Activated naive CD4-positive, alpha-beta T cell treated with anti-CD3 and anti-CD28 coated beads, Interleukin-2, amount 10 ng/mL, durations not matched to agents 7 days and 5 days (primary cell): ENCODE results near the gene ABL1.

Experiments used
- CTCF ChIA-PET: fragments of 350-600 bp; sonication (Branson Sonifier 250); formaldehyde crosslinking; loops from one replicate; lab custom pipeline; 2021; ENCODE audit warnings: antibody characterized with exemption; lab: Charles Lee
- DNase-seq: peaks from one replicate; pipeline ENCODE4 v3.0.0-alpha.2; 2020
- H3K27ac Mint-ChIP-seq: one replicate; pipeline ENCODE4 v1.8.0; 2021; ENCODE audit warnings: mild to moderate bottlenecking, moderate library complexity, mixed read lengths
- H3K27me3 Mint-ChIP-seq: one replicate; pipeline ENCODE4 v1.8.0; 2021; ENCODE audit warnings: mild to moderate bottlenecking, mixed read lengths
- H3K36me3 Mint-ChIP-seq: one replicate; pipeline ENCODE4 v1.8.0; 2021; ENCODE audit warnings: mixed read lengths
- H3K4me1 Mint-ChIP-seq: one replicate; pipeline ENCODE4 v1.8.0; 2021; ENCODE audit warnings: mixed read lengths
- H3K4me3 Mint-ChIP-seq: one replicate; pipeline ENCODE4 v1.8.0; 2021; ENCODE audit warnings: mild to moderate bottlenecking, moderate library complexity, mixed read lengths
- H3K9me3 Mint-ChIP-seq: one replicate; pipeline ENCODE4 v1.8.0; 2021; ENCODE audit warnings: mixed read lengths

The ABL1 gene

GRCh38 chr9:130899051-130899748 is 64.1 kb downstream of the ABL1 start:
- Mint-ChIP-seq H3K4me1 (no peaks in the 10 kb centered on the region), H3K9me3 (no peaks in the 10 kb centered on the region), H3K27ac (no peak overlapping the region), H3K27me3 (peaks cover 6% of the 10 kb centered on the region), H3K36me3 (no peaks in the 10 kb centered on the region), H3K4me3 (no peak overlapping the region)
- CTCF ChIA-PET, result no interaction called here
- DNase-seq, result no peak

- H3K9me3 Mint-ChIP-seq, result no peaks in the 10 kb centered on the region
Observed at GRCh38 chr9:130900701-130901497, 65.8 kb downstream of the ABL1 start.

GRCh38 chr9:130901498-130902203 is 66.6 kb downstream of the ABL1 start:
- CTCF ChIA-PET, result no interaction called here
- no peak overlapping the region for H3K4me3 Mint-ChIP-seq

More at GRCh38 chr9:130900701-130901497, 65.8 kb downstream of the ABL1 start:
- H3K4me3 Mint-ChIP-seq, result no peak overlapping the region
- H3K27ac Mint-ChIP-seq, result no peak overlapping the region
- CTCF ChIA-PET, result no interaction called here
- H3K36me3 Mint-ChIP-seq, result no peaks in the 10 kb centered on the region
- no peak for DNase-seq
- H3K27me3 Mint-ChIP-seq, result peaks cover 6% of the 10 kb centered on the region
- H3K4me1 Mint-ChIP-seq, result no peaks in the 10 kb centered on the region

DNA sequence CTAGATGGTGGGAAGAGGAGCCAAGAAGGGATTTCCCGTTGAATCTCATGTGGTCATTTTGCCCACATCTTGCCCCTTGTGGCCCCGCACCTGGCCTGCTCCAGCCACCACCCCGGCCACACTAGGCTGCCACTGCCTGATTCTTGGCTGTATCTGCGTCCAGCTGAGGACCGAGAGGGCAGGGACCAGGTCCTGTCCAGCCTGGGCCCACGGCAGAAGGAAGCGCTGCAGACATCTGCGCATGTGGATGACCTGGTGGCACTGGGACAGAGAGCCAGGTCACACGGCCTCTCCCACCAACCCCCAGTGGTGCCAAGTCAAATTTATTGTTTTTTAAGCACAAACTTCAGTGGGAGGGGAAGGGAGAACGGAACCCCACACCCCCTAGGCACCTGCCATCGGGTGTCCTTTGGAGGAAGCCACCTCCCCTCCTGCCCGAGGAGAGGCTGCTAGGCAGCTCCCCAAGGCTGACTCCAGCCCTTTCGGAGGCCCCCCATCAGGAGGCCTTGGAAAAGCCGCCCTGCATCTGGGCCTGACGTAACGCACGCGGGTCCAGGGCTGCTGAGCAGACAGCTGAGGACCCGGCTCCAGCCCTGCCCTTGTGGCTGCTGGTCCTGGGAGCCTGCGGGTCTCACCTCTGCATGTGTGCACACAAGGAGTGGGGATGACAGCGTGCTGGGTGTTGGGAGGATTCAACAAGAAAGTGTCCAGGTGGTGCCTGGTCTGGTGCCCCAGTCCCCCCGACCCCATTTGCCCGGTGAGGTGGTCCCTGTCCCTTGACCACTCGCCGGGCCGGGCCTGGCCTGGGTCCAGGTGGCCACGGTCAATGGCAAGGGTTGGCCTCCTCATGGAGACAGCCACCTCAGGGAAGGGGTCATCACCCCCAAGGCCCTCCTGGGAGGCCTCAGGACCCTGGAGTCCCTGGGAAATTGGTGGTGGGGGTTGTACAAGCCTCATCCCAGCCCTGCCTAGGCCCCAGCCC is 67.4 kb downstream of the ABL1 start:
- H3K27me3 Mint-ChIP-seq, result peaks cover 6% of the 10 kb centered on the region
- no peaks in the 10 kb centered on the region for H3K4me1 Mint-ChIP-seq
- no peak overlapping the region for H3K27ac Mint-ChIP-seq
- CTCF ChIA-PET, result no interaction called here
- H3K4me3 Mint-ChIP-seq, result no peak overlapping the region
- H3K36me3 Mint-ChIP-seq, result no peaks in the 10 kb centered on the region
- no peak for DNase-seq
- H3K9me3 Mint-ChIP-seq, result no peaks in the 10 kb centered on the region

More at GRCh38 chr9:130901498-130902203, 66.6 kb downstream of the ABL1 start:
- peaks cover 6% of the 10 kb centered on the region for H3K27me3 Mint-ChIP-seq
- no peaks in the 10 kb centered on the region for H3K4me1 Mint-ChIP-seq
- DNase-seq, result no peak
- no peaks in the 10 kb centered on the region for H3K36me3 Mint-ChIP-seq
- H3K9me3 Mint-ChIP-seq, result no peaks in the 10 kb centered on the region
- no peak overlapping the region for H3K27ac Mint-ChIP-seq

GRCh38 chr9:130903194-130904069 is 68.4 kb downstream of the ABL1 start:
- H3K27ac Mint-ChIP-seq, result no peak overlapping the region
- no peaks in the 10 kb centered on the region for H3K36me3 Mint-ChIP-seq
- no peaks in the 10 kb centered on the region for H3K9me3 Mint-ChIP-seq
- H3K4me3 Mint-ChIP-seq, result no peak overlapping the region
- no peaks in the 10 kb centered on the region for H3K4me1 Mint-ChIP-seq
- DNase-seq, result no peak
- H3K27me3 Mint-ChIP-seq, result peaks cover 6% of the 10 kb centered on the region
- CTCF ChIA-PET, result no interaction called here

- Mint-ChIP-seq H3K9me3 (no peaks in the 10 kb centered on the region), H3K27ac (no peak overlapping the region), H3K27me3 (peaks cover 6% of the 10 kb centered on the region), H3K4me3 (no peak overlapping the region), H3K36me3 (no peaks in the 10 kb centered on the region), H3K4me1 (no peaks in the 10 kb centered on the region)
- DNase-seq, result no peak
- CTCF ChIA-PET, result no interaction called here
Observed at GRCh38 chr9:130904070-130905044, 69.3 kb downstream of the ABL1 start.

DNA sequence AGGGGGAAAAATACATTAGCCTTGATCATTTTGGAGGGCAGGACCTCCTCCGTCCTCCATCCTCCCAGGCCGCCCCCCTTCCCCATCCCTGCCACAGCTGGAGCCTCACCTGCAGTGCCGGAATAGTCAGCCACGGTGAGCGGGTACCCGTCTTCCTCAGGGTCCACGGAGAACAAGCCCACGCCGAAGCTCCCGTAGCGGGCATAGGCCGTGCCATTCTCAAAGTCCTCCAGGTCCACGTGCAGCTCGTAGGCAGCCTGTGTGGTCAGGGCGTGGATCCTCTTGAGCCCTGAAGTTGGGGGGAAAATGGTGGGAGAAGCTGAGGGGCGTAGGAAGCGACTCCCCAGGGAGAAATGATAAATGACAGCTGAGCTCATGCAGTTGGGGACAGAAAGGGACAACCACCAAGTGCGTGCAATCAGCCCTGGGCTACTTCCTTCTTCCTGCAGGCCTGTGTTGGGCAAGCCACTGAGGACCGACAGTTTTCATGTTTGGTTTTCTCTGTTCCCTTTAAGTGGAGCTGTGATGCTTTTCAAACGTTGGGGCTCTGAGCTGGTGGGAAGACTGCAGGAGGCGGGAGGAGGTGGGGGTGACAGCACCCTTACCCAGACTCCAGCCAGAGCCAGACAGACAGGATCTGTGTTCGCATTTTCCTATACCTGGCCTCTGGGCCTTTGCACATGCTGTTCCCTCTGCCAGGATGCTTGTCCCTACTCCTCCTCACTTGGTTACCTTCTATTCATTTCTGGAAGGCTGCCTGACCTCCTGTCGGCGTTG is 70.3 kb downstream of the ABL1 start:
- DNase-seq, result no peak
- Mint-ChIP-seq H3K4me1 (no peaks in the 10 kb centered on the region), H3K9me3 (no peaks in the 10 kb centered on the region), H3K36me3 (no peaks in the 10 kb centered on the region), H3K27me3 (peaks cover 6% of the 10 kb centered on the region), H3K27ac (no peak overlapping the region), H3K4me3 (no peak overlapping the region)
- CTCF ChIA-PET, result no interaction called here

- Mint-ChIP-seq H3K4me3 (no peak overlapping the region), H3K4me1 (no peaks in the 10 kb centered on the region), H3K27me3 (no peaks in the 10 kb centered on the region), H3K36me3 (no peaks in the 10 kb centered on the region), H3K27ac (no peak overlapping the region), H3K9me3 (no peaks in the 10 kb centered on the region)
- CTCF ChIA-PET, result no interaction called here
- no peak for DNase-seq
Observed at GRCh38 chr9:130905902-130906734, 71.1 kb downstream of the ABL1 start.

GRCh38 chr9:130906735-130907416 is 71.8 kb downstream of the ABL1 start:
- CTCF ChIA-PET, result no interaction called here
- no peaks in the 10 kb centered on the region for H3K27me3 Mint-ChIP-seq
- no peak overlapping the region for H3K27ac Mint-ChIP-seq
- H3K4me1 Mint-ChIP-seq, result no peaks in the 10 kb centered on the region
- H3K4me3 Mint-ChIP-seq, result no peak overlapping the region
- DNase-seq, result no peak
- no peaks in the 10 kb centered on the region for H3K36me3 Mint-ChIP-seq
- no peaks in the 10 kb centered on the region for H3K9me3 Mint-ChIP-seq

DNA sequence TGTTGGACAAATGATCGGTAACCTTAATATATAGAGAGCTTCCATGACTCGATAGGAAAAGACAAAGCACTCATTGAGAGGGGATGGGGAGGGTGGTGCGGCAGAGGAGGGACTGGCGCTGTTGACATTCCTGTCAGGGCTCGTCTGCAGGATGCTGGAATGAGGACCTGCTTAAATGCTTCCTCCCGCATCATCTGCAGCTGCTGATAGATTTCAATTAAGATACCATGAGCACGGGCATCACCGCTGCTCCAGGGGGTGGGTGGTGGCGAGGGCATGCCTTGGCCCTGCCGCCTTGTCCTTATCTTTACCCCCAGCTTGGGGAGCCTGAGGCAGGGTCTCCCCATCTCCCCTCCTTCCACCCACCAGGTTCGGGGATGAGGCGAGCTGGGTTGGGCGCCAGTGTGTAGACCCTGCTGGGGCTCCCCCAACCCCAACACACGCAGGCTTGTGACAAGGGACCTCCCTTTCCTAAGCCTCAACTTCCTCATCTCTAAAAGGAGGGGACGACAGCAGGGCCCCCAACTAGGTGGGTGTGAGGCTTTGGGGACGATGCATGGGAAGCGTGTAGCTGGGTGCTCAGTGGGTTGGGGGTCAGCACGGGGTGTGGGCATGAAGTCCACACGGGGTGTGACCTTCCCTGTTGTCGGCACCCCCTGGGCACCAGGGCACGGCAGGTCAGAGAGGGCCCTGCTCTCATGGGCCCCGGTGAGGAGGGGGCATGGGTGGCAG is 73.3 kb downstream of the ABL1 start:
- Mint-ChIP-seq H3K27ac (no peak overlapping the region), H3K36me3 (no peaks in the 10 kb centered on the region), H3K27me3 (peaks cover 6% of the 10 kb centered on the region), H3K4me3 (no peak overlapping the region), H3K9me3 (no peaks in the 10 kb centered on the region), H3K4me1 (no peaks in the 10 kb centered on the region)
- no peak for DNase-seq
- CTCF ChIA-PET, result no interaction called here
